Measurements from ENCODE around the gene TACO1.
A peak's percentile ranks its signal among the peaks of the same experiment; 100 is the strongest.

The TACO1 gene

DNA sequence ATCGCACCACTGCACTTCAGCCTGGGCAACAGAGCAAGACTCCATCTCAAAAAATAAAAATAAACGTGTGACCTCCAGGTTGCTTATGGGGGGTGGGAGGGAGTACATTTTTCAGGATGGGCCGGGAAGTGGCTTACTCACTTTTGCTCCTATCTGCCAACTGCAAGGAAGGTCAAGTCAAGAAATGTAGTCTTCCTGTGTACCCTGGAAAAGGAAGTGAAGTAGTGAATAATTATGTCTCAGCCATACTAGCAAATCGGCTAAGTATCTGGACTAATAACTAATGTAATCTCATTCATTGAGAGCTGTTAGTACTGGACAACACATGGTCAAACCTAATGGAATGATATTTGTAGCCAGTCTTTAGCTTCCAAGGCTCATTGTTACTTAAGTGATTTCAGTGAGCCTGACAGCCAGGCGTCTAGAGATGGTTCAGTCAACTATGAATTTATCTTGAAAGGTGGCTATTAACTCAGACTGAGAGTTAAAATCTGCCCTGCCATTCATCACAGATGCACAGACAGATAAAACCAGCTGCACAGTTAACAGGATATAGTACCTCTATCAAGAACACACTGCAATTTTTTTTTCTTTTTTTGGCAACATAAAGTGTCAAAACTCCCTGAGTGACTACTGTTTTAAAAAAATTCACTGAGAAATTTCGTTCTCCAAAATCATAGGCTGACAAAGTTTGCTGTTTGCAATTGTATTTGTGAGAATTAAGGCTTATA lies 3.7 kb upstream of the TACO1 start:
- DNase-seq: no peak

DNA sequence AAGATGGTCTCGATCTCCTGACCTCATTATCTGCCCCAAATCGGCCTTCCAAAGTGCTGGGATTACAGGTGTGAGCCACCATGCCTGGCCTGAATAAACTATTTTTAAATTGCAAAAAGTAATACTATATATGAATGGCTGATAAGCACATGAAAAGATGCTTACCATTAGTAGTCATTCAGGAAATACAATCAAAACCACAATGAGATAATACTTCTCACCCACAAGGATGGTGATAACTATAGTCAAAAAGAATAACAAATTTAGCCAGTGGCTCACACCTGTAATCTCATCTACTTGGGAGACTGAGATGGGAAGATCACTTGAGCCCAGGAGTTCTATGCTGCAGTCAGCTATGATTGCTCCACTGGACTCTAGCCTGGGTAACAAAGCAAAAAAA lies 2.4 kb upstream of the TACO1 start:
- DNase-seq: no peak

DNA sequence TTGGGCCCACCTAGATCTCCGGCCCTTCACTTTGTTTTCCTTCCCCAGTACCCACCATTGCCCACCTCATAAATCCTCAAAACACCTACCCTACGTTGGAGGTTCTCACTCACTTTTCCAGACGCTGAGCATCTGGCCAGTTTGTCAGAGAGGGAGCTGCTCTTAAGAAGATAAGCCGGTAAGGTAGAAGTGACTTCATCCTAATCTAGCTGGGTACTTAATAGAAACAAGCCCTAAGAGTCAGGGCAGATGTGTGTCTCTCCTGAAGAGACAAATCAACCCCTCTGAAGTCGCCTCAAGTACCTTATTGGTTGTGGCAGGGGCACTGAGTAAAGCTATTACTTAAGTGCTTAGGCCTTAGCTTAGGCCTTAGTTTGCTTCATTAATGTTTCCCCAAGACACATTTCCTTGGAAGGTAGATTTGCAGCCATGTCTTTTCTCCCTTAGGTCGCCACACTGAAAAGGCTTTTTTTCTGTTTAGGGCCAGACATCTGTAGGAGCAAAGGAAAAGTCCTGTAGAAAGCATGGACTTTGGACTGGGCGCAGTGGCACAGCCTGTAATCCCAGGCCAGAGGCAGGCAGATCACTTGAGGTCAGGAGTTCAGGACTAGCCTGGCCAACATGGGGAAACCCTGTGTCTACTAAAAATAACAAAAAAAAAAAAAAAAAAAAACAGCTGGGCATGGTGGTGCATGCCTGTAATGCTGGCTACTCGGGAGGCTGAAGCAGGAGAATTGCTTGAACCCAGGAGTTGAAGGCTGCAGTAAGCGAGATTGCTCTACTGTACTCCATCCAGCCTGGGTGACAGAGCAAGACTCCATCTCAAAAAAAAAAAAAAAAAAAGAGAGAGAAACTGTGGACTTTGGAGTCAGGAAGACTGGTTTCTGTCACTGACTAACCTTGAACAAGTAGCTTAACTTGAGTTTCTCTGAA lies 1.0 kb downstream of the TACO1 start:
- no peak for DNase-seq

DNA sequence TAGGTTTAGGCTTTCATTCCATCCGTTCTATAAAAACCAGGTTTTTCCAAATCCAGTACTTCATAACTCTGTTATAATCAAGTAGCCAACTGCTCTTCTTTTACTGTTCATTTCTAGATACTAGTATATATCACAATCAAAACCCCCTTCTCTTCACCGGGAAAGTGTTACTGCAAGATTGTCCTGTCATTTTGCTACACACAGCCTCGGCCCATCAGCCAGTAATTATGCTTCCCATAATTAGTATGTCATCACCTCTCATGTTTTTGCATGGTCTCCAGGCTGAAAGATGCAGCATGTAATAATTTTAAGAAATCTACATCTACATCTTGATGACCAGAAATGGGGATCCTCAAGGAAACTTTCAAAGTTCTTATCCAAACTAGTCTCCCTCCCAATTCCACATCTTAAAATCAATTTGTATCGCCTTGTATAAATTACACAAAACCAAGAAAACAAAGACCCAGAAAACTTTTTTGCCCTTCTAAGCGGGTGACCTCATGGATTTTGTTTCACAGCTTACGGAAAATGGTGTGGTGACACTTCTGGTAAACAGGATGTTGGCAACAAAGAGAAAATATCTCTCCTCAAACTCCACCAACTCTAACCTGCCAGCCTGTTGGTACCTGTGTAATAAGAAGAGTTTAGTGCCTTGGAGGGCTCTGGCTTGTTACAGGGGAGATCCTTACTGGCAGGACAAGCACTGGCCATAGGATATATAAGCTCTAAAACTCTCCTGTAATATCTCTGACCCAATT lies 9.3 kb downstream of the TACO1 start:
- DNase-seq: no peak

DNA sequence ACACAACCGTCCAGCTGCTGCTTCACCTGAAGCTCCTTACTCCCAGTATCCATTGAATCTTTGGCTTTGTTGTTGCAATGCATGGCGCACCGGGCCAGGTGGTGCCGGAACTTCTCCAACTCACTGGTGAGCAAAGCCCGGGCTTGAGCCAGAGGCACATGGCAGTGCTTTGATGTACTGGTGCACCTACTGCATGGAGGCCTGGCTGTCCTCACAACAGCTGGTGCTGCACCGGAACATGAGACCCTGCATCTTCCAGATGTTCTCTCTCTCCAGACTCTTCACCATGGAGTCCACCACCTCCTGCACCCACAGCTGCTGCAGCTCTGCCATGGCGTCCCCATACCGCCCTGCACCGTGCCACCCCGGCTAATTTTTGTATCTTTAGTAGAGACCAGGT lies 10.2 kb downstream of the TACO1 start:
- DNase-seq: no peak

DNA sequence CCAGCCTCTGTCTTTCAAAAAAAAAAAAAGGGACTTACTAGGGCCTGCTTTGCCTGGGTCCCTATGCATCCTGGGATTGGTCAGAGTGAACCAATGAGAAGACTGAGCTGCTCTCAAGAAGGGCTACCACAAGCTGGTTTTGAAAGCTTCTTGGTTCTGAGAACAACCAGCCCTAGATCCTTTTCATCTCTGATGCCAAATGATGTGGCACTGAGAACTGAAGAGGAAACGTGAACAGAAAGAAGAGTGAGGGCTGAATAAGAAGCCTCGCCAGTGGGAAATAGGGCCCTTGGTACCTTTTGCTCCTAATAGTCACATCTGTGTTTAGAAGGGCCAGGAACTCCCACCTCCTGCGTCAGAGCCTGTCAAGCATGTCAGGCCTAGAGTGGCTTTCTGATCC lies 10.7 kb downstream of the TACO1 start:
- no peak for DNase-seq

DNA sequence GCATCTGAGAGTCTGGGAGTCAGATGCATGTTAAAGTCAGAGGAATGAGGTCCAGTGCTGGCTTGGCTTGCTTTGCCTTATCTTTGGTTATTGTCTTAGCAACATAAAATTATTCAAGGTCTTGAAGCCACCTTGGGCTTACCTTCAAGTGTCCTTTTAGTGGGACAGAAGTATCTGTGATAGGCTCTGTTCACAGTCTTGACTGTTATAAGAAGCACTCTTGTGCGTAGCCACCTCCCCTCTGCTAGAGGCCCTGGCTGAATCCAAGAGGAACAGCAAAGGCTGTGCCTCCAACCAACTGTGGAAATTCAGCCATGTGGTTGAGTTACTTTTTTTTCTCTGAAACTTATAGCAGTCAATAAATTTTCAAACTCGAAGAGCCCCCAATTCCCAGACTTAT lies 13.0 kb downstream of the TACO1 start:
- DNase-seq: no peak

DNA sequence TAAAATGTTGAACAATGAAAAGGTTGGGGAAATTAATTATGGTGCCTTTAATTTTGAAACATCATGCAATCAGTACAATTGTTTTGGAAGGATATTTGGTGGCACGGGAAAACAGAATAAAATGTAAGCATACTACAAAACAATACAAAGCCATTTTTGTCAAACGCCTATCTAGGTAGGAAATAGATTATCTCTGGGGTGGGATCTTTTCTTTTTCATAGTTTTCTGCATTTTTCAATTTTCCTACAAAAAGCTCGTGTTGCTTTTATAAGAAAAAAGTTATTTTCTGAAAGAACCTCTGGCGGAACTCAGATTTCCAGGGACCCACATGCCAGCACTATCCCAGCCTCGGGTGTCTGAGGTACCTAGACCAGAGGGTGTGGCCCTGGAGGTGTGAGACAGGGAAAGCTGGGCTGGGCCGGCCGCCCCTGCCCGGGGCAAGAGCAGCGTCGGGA lies 20.6 kb downstream of the TACO1 start:
- no peak for DNase-seq

DNA sequence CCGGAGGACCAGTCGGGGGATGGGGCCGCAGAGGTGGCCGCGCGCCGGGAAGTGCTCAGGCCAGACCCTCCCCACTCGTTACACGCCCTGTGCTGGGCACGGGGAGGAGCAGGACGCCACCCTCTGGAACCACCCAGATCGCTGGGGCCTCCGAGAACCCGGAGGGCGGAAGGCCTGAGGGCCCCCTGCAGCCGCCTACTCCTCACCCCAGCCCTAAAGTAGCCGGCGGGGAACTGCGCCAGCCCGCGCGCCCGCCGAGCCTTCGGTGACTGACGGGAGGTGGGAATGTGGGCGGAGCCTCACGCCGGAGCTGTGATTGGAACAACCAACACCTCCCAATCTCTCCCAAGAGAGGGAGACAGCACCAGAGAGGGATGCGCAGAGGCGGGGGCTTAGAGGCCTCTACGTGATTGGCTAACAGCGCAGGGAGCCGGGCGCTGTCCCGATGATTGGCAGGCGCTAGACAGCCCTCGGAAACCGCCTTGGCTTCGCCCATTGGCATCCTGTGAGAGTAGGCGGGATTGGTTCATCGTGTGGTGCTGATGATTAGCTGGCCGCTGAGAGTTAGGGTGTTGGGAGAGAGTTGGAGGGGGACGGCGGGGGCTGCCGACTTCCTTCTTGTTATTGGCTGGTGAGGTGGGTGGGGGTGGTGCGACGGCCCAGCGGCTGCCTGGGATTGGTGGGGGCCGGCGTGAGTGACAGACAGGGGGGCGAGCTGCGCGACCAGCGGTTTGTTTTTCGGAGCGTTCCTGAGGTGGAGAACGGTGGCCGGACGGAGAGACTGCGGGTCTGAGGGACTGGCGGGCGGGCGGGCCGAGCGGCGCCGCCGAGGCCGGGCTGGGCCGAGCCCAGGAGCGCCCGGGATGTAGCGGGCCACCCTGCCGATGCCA lies 21.2 kb downstream of the TACO1 start, which contains the start of gene MAP3K3:
Gene MAP3K3, plus strand, starts transcription at position 734 of the 890 bp plus-strand sequence. CDS start 343 bp downstream, outside the sequence.
- peak; percentile 94 for DNase-seq

DNA sequence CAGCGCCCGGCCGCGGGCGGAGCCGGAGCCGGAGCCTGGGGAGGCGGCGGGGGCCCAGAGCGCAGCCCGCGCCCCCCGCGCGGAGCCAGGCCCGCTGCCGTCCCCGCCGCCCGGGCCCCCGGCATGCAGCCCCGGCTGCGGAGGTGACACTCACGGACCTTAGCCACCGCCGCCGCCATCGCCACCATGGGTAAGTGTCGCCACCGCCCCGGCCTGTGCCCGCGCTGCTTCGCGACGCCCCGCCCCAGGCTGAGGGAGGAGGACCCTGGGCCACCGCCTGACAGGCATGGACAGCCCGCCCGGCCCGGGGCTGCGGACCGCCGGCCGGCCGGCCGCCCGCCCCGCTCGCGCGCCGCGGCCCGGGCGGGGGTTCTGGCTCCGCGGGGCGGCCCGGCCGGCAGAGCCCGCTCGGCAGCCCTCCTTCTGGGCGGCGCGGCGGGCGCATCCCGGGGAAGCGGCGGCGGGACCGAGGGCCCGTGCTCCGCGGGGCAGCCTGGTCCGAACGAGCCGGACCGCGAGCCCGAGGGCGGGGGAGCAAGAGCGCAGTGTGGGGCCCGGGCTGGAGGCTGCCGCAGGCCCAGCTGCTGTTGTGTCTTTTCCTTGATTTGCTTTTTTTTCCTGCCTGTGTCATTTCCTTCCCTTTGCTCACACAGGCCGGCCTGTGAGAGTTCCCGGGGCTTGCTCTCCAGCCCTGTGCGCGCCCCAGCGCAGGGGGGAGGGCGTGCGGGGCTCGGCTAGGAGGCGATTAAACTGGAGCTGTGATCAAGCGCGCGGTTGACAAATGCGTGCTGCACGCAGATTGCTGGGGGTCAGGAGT lies 22.1 kb downstream of the TACO1 start:
- DNase-seq: peak; percentile 77

DNA sequence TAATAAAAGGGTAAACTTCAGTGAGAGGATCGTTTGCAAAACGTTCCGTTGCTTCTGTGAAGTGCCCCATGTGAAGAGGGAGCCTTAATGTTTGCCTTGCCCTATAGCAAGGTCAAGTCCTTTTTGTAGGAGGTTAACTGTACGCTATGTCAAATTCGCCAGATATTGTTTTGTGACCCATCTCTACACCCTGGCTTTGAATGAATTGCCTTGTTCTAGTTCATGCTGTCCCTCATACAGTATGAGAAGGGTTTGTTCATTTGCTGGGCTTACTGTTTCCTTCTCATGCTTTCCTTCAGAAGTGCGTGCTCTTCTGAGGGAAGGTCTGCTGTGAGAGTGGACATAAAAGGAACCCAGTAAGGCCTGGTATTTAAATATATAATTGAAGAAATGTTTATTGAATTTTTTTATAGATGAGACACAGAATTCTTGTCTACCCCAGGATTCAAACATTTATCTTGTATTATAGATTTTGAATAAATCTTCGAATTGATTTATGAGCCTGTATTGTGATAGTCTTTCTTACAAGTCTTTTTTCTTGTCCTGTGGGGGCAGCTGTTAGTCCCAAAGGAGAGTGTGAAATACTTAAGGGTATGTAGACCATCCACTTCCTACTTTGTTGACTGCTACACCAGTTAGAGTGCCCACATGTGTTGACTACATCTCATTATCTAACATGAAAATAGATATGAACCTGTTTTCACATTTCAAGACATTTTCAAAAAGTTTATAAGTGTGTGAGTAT lies 23.3 kb downstream of the TACO1 start:
- DNase-seq: no peak

DNA sequence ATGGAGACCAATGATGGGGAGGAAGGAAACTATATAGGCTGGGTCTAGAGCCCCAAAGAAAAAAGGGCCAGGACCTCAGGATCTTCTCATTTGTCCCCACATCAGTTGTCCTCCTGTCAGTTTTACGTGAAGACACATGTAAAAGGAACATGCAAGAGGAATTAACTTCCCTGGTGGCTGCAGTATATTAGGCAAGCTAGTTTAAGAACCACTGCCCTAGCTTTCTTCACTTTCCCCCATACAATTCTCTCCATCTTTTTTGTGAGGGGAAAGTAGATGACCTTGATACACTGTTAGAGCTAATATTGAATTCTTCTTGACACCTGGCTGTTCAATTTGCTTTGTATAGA lies 23.8 kb downstream of the TACO1 start:
- DNase-seq: no peak

DNA sequence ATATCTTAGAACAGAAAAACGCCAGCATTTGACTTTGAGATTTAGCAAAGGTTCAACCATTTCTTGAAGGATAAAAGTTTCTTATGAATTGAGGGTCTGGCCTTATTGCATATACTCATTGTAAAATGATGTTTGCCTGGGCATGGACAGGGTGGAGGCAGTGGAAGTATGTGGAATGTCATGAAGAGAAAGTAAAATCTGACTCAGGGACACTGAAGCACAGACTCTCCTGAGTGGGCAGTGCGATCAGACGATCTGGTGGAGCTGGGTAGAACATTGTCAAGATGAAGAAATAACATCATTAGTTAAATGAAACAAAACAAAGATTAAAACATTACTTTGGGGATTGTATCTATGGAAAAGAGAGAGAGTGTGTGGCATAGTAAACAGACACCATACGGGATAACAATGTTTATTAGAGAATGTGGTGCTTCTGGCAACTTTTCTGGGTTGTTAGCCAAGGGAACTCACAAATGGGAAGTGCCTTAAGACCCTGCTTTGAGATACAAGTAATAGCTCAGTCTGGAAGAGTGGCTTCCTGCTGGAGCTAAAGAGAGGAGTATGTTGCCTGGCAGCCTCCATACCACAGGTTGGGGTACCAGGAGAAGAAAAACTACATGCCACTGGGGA lies 26.0 kb downstream of the TACO1 start:
- DNase-seq: no peak

DNA sequence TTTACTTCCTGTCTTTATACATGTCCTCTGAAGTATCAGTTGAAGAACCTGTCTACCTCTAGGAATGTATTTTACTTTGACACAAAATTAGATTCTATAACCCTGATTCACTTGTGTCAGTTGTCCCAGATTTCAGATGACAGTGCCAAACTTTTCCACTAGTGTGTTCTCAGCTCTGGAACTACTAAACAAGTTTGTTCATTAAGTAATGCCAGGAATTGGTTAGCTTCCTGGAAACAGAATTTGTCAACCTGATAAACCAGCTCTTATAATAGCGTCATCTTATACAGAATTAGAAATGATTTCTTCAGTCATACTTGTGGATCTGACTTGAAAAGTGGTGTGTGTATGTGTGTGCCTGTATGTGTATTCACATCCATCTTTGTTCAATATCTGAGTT lies 28.9 kb downstream of the TACO1 start:
- no peak for DNase-seq

DNA sequence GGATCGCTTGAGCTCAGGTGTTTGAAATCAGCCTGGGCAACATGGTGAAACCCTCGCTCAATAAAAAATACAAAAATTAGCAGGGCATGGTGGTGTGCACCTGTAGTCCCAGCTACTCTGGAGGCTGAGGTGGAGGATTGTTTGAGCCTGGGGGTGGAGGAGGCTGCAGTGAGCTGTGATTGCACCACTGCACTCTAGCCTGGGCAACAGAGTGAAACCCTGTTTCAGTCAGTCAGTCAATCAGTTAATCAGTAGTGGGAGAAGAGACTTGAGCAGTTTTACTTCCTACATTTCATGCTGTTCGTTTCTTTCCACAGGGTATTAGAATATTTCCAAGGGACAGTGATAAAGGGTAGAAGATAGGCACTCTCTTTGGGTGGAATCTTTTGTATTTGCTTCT lies 30.4 kb downstream of the TACO1 start:
- DNase-seq: no peak

DNA sequence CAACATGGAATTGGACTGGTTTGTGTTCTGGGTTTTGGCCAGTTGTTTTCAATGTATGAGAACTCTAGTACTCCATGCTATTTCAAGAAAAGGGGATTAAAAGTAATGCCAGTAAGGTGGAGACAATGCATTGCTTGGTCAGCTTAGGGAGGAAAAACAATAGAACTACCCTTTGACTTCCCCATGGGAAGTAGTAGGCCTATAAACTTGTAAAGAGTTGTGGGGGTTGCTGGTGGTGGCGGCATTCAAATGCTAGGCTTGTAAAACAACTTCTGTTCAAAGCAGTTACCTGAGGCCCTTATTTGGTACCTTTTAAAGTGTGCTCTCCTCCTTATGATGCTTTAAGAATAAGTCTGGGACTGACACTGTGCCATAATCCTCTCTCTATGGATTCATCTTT lies 30.9 kb downstream of the TACO1 start:
- no peak for DNase-seq

DNA sequence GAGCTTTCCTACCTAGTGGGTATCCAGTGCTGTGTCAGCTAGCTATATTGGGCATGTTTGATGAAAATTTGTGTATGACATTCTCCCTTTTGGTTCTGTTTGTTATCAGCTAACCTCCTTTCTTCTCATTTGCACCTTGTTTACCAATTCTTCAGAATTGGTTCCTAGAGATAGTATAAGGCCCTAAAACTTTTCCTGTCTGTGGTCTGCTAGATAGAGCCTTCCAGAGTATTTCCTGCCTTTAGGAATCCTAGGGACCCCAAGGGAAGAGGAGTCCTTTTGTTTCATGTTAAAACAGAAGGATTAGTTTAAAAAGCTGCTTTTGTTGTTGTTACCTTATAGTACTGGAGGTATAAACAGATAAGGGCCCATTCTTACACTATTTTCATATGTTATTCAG lies 33.0 kb downstream of the TACO1 start:
- no peak for DNase-seq

DNA sequence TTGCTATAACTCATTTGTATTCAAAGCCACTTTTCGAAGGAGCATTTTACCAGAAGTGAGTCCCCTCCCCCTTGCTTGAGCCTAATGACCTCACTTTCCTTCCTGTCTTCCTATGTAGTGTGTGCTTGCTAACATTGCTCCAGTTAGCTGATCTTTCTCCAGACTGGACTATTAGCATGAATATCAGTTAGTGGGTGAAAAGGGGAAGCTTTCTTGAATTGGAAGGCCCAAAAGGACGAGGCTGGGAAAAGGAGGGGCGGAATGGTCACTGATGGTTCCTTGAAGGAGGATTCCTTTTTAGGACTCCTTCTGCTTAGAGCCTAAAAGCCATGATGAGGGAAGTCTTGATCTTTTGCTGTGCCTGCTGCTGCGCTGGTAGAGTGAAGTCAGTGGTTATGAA lies 33.5 kb downstream of the TACO1 start:
- no peak for DNase-seq

DNA sequence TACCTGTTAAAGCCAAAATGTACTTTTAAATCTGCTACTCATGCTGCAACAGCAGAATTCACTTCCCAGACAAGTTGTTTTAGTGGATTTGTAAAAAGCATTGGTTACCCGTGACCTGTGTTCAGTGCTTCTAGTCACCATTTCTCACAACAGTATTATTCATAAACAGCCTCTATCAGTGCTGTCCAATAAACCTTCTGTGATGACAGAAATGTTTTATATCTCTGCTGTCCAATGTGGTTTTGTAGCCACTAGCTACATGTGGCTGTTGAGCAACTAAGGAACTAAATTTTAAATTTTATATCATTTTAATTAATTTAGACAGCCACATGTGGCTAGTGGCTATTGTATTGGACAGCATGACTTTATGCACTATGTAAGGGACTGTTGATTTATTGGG lies 34.1 kb downstream of the TACO1 start:
- DNase-seq: no peak

DNA sequence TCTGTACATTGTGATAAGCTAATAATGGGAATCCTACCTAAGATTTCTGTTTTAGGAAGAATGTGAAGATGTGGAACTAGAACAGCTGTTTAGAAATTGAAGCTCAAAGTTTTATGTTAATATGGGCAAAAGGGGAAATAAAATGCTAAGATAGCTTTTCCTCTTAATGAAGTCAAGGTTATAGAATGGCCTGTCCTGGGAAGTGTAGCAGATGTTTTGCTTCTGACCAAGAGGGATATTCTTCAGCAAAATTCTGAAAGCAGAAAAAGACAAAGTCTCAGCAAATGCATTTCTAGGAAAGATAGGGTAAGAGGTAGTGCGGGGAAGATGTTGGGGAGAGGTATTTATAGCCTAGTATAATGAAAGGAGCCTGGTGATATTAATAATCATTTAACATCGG lies 34.6 kb downstream of the TACO1 start:
- DNase-seq: no peak

Data from right kidney (tissue), 1 donor.